A204.1 (cell line): ENCODE data around the gene NUTM1.
"Not testable (repeated sequence)": the region's sequence is repeated elsewhere in the genome, so short reads cannot be mapped to it uniquely, and the experiment has no call there.

Source experiments
- FAIRE-seq: peaks from 2 replicates; lab custom pipeline; 2012; peaks lifted over from hg19 to GRCh38; lab: Jason Lieb, UNC

The NUTM1 gene

DNA sequence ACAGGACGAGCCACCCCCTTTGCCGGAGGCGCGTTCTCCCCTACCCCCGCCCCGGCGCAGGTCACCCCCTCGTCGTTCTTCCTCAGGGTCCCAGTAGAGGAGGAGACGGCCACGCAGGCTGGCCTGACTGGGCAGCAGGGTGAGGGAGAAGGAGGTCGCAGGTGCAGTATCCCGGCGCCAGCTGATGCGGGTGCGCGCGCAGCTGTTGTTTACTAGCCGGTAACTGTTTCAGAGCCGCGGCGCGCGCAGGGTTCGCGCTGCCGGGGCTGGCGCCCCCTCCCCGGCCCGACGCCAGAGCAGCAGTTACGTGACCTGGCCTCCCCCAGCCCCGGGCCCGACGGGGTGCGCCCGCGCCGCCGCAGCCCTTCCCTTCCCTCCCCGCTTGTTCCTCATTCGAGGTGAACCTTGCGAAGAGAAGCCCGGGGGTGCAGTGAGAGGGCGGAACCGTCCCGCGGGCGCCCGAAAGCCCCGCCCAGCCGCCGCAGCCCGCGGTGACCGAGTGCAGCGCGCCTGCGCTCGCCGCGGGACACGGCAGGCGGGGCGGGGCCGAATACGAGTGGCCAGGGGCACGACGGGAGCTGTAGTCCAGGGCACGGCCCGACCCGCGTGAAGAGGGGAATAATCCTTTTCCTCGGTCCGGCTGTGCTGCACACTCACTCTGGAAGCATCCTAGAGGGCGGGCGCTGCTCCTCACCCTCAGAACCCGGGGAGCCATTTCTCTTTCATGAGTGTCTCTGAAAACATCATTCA, 5.4 kb upstream of the NUTM1 start, which contains the start of gene SLC12A6:
SLC12A6 (minus strand) TSS at position 225 of the 750 bp plus-strand sequence. CDS start 1,101 bp downstream, outside the sequence.
- FAIRE-seq: no peak

DNA sequence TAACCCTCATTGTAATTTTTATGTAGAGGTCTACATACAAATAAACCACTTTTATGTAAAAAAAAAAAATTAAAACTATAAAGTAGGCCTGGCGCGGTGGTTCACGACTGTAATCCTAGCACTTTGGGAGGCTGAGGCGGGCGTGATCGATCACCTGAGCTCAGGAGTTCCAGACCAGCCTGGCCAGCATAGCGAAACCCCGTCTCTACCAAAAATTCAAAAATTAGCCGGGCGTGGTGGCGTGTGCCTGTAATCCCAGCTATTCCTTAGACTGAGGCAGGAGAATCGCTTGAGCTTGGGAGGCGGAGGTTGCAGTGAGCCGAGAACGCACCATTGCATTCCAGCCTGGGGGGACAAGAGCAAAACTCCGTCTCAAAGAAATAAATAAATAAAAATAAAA, 4.8 kb upstream of the NUTM1 start:
- FAIRE-seq: no peak

- no peak for FAIRE-seq
These were observed 3.2 kb upstream of the NUTM1 start for GRCh38 chr15:34339946-34340345.

GRCh38 chr15:34341381-34342212, 1.5 kb upstream of the NUTM1 start:
- FAIRE-seq: no peak

DNA sequence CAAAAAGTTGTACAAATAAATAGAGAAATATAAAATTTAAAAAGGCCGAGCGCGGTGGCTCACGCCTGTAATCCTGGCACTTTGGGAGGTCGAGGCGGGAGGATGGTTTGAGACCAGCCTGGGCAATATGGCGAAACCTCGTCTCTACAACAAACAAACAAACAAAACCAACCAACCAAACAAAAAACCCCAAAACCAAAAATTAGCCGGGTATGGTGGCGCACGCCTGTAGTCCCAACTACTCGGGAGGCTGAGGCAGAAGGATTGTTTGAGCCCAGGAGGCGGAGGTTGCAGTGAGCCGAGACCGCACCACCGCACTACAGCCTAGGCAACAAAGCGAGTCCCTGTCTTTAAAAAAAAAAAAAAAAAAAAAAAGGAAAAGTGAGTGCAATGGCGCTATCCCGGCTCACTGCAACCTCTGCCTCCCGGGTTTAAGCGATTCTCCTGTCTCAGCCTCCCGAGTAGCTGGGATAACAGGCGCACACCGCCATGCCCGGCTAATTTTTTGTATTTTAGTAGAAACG, 840 bp upstream of the NUTM1 start:
- FAIRE-seq: not testable (repeated sequence)

DNA sequence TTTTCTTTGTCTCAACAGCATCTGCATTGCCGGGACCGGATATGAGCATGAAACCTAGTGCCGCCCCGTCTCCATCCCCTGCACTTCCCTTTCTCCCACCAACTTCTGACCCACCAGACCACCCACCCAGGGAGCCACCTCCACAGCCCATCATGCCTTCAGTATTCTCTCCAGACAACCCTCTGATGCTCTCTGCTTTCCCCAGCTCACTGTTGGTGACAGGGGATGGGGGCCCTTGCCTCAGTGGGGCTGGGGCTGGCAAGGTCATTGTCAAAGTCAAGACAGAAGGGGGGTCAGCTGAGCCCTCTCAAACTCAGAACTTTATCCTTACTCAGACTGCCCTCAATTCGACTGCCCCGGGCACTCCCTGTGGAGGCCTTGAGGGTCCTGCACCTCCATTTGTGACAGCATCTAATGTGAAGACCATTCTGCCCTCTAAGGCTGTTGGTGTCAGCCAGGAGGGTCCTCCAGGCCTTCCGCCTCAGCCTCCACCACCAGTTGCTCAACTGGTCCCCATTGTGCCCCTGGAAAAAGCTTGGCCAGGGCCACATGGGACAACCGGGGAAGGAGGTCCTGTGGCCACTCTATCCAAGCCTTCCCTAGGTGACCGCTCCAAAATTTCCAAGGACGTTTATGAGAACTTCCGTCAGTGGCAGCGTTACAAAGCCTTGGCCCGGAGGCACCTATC, 5.0 kb downstream of the NUTM1 start:
- no peak for FAIRE-seq

GRCh38 chr15:34348735-34349300, 5.7 kb downstream of the NUTM1 start:
- no peak for FAIRE-seq

- no peak for FAIRE-seq
These were observed 6.7 kb downstream of the NUTM1 start for GRCh38 chr15:34349769-34350168.

GRCh38 chr15:34352996-34353395, 9.9 kb downstream of the NUTM1 start:
- FAIRE-seq: not testable (repeated sequence)

- FAIRE-seq: no peak
These were observed 10.5 kb downstream of the NUTM1 start for GRCh38 chr15:34353627-34354026.

DNA sequence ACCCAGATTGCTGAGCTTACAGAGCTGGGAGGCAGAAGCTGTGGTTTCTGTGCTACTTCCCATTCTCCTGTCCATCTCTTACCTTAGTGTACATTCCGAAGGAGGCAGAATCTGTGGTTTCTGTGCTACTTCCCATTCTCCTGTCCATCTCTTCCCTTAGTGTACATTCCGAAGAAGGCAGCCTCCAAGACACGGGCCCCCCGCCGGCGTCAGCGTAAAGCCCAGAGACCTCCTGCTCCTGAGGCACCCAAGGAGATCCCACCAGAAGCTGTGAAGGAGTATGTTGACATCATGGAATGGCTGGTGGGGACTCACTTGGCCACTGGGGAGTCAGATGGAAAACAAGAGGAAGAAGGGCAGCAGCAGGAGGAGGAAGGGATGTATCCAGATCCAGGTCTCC, 11.2 kb downstream of the NUTM1 start:
- FAIRE-seq: no peak

GRCh38 chr15:34355241-34355640, 12.1 kb downstream of the NUTM1 start:
- FAIRE-seq: no peak

DNA sequence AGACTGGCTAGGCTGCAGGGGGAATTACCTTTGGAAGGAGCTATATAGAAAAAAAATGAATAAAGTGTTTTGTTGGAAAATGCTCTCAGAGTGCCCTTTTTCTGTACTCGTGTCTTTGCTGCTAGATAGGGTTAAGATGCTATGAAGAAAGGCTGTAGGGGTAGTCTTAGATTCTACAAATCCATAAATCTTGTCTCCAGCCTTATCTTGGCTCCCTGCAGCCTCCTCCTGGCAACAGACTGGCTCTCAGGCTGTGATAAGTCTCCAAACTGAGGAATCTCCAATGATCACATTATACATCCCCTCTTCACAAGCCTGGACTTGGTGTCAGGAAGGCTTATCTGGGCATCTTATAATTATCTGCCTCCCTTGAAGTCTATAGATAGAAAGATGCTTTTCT, 14.5 kb downstream of the NUTM1 start:
- FAIRE-seq: no peak

GRCh38 chr15:34358367-34358766, 15.3 kb downstream of the NUTM1 start:
- no peak for FAIRE-seq

DNA sequence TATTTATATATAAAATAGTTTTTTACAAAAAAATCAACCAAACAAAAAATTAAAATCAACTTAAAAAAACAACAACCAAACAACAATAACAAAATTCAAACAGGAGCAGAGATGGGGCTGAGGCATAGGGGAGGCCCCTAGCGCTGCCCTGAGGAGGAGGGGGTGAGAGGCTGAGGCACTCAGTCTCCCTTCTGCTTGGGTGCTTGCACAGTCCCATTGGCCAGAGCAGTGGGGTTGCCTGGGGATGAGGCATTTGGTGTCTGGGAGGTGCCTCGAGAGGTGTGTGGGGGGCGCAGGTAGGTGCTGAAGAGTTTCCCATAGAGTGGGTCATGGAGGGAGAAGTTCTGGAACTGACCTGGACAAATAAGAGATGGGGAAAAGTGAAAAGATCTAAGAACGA, 15.8 kb downstream of the NUTM1 start:
- no peak for FAIRE-seq

GRCh38 chr15:34359416-34359815, 16.3 kb downstream of the NUTM1 start:
- FAIRE-seq: no peak

DNA sequence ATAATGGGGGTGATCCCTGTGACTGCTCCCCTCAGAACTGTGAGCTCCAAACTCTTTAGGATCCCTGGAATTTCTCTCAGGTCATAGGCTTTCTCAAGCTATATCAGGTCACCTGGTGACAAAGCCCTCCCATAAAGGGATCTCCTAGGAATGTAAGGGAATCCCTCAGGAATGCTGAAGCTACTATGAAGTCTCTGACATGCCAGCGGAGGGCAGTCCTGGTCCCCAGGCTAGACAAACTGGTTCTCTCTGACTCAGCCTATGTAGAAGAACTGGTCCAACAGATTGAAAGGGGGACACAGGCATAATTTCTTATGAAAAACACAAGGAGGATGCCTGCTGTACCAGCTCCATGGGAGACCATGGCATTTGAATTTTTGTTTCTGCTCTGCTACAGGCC, 17.2 kb downstream of the NUTM1 start:
- FAIRE-seq: no peak

DNA sequence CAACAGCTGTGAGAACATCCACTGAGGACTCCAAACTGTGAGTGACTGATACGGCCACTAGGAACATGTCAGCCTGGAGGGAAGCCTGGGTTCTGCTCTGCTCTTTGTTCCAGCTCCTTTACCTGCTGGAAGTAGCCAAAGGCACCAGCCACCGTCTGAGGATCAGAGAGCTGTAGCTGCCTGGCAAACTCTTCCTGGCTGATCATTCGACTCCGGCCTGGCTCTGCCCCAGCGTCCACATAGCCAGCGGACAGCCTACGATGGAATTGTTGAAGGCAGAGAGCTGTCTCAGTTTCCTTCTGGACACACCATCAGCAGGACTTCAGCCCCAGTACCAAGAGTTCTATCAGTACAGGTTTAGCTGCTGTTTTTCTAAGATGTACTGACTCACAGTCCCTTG, 18.2 kb downstream of the NUTM1 start:
- no peak for FAIRE-seq

DNA sequence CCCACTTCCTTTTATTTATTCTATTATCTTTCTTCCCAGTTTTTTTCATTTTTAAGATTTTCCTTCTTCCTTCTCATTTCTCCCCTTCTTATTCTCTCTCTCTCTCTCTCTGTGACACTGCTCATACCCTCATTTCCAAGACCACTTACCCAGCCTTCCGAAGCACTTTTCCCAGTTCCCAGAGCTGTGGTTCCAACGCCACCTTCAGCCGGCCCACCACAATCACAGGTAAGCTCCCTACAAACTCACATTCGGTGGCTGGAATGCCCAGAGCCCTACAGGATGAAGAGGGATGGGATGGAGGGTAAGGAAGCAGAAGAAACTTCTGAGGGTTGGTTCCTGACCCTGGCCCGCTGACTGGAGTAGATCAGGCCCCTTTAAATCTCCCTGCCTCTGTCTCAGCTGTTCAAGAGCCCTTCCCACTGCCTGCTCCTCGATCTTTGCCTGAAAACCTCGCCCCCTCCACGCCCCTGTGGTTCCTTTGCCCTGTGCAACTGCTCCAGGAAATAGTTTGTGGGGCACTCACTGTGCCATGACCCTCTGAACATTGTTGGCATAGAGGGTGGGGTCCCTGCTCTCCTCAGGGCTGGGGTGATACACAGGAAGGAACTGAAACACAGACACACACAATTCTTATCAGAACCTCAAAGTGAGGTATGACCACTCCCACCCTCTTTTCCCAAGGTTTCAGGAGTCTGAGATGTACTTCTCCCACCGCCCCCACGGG, 19.1 kb downstream of the NUTM1 start:
- no peak for FAIRE-seq

- FAIRE-seq: no peak
These were observed 20.9 kb downstream of the NUTM1 start for GRCh38 chr15:34364041-34364440.

DNA sequence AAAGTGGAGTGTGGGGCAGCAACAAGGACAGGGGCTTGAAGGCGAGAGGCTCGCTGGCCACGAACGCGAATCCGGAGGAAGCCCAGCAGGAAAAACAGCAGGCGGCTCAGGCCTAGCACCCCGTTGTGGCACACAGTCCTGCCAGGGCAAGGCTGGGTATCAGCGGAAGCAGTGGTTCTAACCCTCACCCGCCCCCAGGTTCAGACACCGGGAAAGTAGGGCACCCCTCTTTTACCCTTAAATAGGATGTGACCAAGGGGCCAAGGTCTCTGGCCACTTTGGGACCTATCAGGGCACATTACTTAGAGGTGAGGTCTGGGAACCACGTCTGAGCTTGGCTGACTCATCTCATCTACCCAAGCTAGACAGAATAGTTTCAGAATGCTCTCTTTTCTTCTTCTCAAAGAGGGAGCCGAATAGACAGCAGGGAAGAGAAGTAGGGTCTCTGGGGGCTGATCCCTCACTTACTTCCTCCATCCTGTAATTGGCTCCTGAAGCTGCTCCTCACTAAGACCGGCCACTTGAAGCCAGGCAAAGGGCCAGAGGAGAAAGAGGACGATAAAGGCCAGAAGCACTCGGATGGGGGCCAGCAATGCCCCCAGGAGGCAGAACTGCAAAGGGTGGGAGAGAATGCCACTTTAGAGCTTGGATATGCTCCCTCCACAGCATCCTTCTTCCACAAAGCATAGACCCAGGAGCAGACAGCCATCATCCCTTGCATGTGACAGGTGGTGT, 22.1 kb downstream of the NUTM1 start:
- FAIRE-seq: no peak
